ENCODE measurements around the gene ZNF71.

DNA sequence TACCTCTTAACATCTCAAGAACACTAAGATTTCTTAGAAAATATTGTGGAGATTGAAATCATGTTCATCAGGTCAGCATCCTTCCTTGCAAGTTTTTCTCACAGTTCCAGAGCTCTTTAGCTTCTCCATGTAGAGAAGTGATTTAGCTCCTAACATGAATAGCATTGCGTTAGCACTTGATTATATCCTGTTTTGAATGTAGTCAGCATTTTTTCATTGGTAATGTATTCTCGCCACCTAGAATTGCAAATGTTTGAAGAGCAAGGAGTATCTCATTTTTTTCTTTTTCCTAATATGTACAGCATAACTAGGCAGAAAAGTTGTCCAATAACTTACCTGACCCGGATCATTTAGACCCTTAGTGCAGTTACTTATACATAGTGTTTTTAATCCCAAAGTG, 21.2 kb upstream of the ZNF71 start:
- TF ChIP-seq CTCF (conservative IDR thresholded peaks at IDR 0.05; ENCODE audit: low read depth, low read length) (no peak), EZH2 (IDR thresholded peaks at IDR 0.05; ENCODE audit: borderline replicate concordance, low read depth, low read length, poor library complexity, severe bottlenecking) (no peak)

All from A673 (cell line).